GM18858 (cell line): Measurements from ENCODE around the gene IL1RL2.

Experiments used
- ATAC-seq: cut with Tn5 transposase; IDR thresholded peaks from one replicate; pipeline ENCODE4 v1.9.1; 2021; ENCODE audit not compliant: unreplicated experiment

IL1RL2 gene

DNA sequence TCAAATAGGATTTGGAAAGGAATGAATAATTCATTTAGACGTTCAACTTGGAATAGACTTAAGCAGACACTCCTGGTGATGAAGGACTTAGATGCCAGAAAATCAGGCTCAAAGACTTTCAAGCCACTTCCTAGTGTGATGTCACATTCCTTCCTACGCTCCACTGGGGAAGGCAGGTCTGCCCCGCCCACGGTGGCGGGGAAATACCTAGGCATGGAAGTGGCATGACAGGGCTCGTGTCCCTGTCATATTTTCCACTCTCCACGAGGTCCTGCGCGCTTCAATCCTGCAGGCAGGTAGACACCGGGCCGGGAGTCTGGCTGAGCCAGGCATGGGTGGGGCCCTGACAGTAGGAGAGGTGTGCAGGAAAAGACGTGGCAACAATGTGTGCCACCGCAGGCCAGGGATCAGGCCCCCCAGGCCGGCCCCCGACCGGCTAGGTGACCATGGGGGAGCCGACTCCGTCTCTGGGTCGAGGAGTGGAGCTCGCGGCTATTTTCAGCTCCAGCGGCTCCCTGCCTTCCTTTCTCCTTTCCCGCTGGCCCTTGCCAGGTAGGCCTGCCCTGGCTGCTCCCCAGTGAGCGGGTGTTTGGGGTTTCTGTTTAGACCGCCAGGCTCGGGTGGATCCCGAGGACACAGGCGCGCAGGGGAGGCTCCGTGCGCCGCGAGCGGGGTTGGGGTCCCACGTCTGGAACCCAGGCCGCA is at the start of gene IL1RL2:
IL1RL2 (plus strand) TSS at position 233 of the 705 bp plus-strand sequence. CDS start 845 bp downstream, outside the sequence.
- ATAC-seq = no peak

DNA sequence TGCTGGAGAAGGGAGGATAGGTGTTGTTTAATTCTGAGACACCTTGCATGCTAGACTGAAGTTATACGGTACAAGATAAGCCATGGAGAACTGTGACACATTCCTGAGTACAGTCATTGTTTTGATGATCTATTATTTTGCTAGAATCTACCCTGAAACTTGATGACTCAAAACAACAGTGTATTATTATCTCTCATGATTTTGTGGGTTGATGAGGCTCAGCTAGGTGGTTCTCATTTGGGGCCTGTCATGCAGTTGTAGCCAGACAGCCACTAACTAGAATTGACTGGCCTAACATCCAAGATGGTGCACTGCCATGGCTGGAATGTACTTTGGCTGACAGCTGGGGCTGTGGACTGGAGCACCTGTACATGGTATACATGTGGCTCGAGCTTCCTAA is 49.7 kb upstream of the IL1RL2 start:
- ATAC-seq = no peak

- ATAC-seq = no peak
These were observed 48.5 kb upstream of the IL1RL2 start for GRCh38 chr2:102138331-102138730.

- ATAC-seq = no peak
These were observed 47.0 kb upstream of the IL1RL2 start for GRCh38 chr2:102139851-102140250.

GRCh38 chr2:102140377-102140776 is 46.4 kb upstream of the IL1RL2 start:
- ATAC-seq = no peak

GRCh38 chr2:102141011-102141943 is 45.5 kb upstream of the IL1RL2 start:
- no peak for ATAC-seq

- ATAC-seq = no peak
These were observed 44.6 kb upstream of the IL1RL2 start, which contains the start of gene IL1R1 for GRCh38 chr2:102141970-102142828. Gene IL1R1 (plus strand): TSS chr2:102142746. CDS start chr2:102157725, 14,979 bp downstream.

DNA sequence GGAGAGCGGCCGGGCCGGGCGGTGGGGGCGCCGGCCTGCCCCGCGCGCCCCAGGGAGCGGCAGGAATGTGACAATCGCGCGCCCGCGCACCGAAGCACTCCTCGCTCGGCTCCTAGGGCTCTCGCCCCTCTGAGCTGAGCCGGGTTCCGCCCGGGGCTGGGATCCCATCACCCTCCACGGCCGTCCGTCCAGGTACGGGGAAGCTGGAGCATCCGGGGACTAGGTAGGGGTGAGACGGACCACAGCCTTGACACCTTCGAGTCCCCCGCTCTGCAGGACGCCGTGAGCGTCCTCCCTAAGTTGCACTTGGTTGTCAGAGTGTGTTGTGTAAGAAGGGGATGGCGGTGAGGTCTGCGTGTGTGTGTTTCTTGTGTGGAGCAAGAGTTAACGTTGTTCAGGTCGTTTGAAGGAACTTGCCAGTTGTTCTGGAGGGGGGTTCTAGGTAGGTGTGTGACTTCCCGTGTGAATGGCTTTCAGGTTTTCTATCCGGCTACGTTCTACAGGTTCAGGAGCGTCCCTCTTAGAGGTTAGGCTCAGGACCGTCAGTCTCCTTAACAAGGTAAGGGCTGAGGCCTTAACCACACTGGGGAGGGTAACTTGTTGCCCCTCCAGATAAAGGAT is 43.9 kb upstream of the IL1RL2 start:
- no peak for ATAC-seq

- no peak for ATAC-seq
These were observed 43.3 kb upstream of the IL1RL2 start for GRCh38 chr2:102143450-102143985.

GRCh38 chr2:102144128-102144527 is 42.7 kb upstream of the IL1RL2 start:
- no peak for ATAC-seq

- ATAC-seq = no peak
These were observed 41.7 kb upstream of the IL1RL2 start for GRCh38 chr2:102145107-102145506.

DNA sequence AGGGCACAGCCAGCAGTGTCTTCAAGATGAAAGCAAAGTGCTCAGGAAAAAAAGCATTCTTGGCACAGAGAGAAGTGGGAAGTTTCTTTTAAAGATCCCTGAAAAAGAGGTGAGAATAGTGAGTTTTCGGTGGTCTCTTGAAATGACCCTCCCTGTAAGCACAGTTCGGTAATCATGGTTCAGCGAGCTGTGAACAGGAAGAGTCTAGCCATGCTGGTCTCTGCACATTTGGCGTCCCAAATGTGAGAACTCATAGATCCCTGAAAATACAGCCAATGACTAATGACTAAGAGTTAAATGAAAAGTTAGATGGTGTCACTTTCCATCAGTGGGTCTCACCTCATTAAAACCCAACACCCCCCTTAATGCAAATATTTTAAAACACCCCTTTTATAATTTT is 40.9 kb upstream of the IL1RL2 start:
- no peak for ATAC-seq

DNA sequence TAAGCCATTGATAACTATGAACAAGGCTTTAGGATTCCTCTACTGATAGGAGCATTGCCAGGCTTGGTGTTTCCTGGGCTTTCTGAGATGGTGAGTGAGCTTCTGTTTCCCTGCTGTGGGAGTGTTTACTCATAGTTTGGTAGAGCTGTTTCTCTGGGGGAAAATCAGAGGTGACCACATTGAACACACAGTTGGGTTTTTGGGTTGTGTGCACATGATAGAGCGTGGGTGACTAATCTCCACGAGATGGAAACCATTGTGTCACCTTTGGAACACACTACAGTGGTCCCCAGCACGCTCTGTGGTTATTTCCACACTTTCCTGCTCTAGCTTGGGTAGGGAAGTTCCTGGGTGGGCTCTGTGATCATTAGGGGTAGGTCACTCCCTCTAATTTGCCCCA is 38.9 kb upstream of the IL1RL2 start:
- ATAC-seq = no peak

DNA sequence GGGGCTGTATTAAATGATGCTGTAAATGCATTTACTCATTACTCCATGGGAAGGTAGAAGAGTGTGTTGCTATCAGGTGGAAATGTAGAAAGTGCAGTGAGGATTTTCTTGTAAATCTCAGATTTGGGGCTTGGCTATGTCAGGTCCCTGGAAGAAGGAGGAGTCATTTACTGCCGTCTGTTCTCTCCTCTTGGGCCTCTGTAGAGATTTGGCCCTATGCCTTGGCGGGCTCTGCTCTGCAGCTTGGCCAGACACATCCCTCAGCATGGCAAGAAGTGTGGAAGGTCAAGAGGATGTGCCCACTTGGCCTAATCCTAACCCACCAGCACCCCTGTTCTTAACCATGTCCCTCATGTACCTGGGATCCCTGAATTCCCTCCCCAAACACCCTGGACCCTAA is 37.6 kb upstream of the IL1RL2 start:
- ATAC-seq = no peak

DNA sequence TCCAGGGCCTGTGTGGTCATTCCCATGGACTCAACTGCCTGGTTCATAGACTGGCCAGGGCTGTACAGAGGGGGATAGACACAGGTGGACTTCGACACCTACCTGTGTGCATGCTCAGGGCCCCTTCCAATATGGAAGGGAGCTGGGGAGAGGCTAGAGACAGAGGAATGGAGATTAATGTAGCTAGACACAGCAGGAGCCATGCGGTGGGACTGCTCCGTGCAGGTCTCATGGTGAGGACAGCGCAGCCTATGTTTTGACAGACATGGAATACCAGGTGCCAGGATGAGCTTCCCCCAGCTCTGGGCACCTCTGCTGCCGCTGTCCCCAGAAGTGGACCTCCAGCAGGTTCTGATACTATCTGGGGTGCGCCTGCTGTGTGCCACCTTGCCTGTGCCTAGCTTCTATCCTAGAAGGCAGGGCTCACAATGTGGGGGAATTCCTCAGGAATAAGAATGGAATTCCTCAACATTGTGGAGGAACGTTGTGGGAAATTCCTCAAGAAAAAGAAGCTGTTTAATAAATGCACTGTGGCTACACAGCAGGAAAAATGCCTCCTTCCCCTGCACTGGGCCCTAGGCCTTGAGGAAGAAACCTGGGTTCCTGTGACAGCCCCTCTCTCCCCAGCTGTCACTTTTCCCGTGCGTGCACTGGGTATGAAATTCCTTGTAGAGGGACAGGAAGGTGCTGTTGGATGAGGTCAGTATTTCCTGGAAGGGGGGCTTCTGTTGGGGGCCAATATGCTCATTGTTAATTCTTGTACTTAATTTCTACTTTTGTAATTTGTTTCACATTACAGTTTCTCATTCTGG is 37.0 kb upstream of the IL1RL2 start:
- ATAC-seq = no peak

GRCh38 chr2:102154364-102154763 is 32.5 kb upstream of the IL1RL2 start:
- ATAC-seq = no peak

GRCh38 chr2:102154946-102155702 is 31.7 kb upstream of the IL1RL2 start:
- ATAC-seq = no peak

- no peak for ATAC-seq
These were observed 30.9 kb upstream of the IL1RL2 start for GRCh38 chr2:102155703-102156515.
